ENCODE data around the gene MARCHF3. TPM values are rescaled to one million over a fixed set of nuclear protein-coding genes. Genes with fewer than 3 reads are reported as not detected.

The MARCHF3 gene
- total RNA-seq, 2 donors from 2014 or later: 9.3 to 12.4 TPM

- H3K27me3 Mint-ChIP-seq (ENCODE audit: low read depth): no peaks in the 10 kb centered on the region
- H3K9me3 Mint-ChIP-seq: no peaks in the 10 kb centered on the region
- H3K36me3 Mint-ChIP-seq (ENCODE audit: insufficient read depth in 2 of 2): peaks cover 0 to 1% of the 10 kb centered on the region in 2 donors
- ATAC-seq (replicated peaks in 1 of 2) (no peak), DNase-seq (no peak)
- no peak overlapping the region for H3K4me3 Mint-ChIP-seq
- H3K4me1 Mint-ChIP-seq (ENCODE audit: low read depth): no peaks in the 10 kb centered on the region
- H3K27ac Mint-ChIP-seq: no peak overlapping the region
Measured at GRCh38 chr5:126877602-126878001, 152.8 kb downstream of the MARCHF3 start.

DNA sequence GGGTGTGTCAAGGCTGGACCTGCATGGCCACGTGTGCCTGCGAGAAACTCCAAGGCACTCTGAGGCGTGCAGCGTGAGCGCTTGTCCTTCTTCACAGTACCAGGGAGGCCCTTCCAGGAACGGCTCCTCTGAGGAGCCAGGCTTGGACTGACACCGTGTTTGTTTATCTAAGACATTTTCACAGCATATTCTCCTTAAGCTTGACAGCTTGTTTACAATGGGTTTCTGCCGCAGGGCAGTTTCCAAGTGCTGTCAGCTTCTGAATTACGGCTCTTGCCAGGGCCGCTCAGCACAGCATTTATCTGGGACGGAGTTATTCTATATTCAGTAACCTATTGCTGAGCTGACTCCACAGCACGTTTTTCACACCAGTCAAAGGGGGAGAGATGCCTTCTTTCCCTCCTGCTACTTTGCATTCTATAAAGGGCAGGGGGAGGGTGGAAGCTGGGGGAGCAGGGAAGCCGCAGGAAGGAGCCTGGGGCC, 155.0 kb downstream of the MARCHF3 start:
- Mint-ChIP-seq H3K27me3 (ENCODE audit: low read depth) (no peaks in the 10 kb centered on the region), H3K9me3 (no peaks in the 10 kb centered on the region), H3K36me3 (ENCODE audit: insufficient read depth in 2 of 2) (peaks cover 0 to 1% of the 10 kb centered on the region in 2 donors), H3K4me3 (no peak overlapping the region), H3K27ac (no peak overlapping the region), H3K4me1 (ENCODE audit: low read depth) (no peaks in the 10 kb centered on the region)
- DNase-seq: no peak
- no peak for ATAC-seq (replicated peaks in 1 of 2)

- Mint-ChIP-seq H3K4me1 (ENCODE audit: low read depth) (peaks cover 11% of the 10 kb centered on the region), H3K36me3 (ENCODE audit: insufficient read depth in 2 of 2) (peaks cover 0 to 1% of the 10 kb centered on the region in 2 donors), H3K27ac (no peak overlapping the region), H3K9me3 (no peaks in the 10 kb centered on the region), H3K27me3 (ENCODE audit: low read depth) (no peaks in the 10 kb centered on the region), H3K4me3 (no peak overlapping the region)
- no peak for ATAC-seq (replicated peaks in 1 of 2)
- DNase-seq: no peak
Measured at GRCh38 chr5:126872561-126873354, 157.6 kb downstream of the MARCHF3 start.

GRCh38 chr5:126871441-126871840, 158.9 kb downstream of the MARCHF3 start:
- ATAC-seq (replicated peaks in 1 of 2) (no peak), DNase-seq (no peak)
- Mint-ChIP-seq H3K4me3 (no peak overlapping the region), H3K27ac (no peak overlapping the region), H3K4me1 (ENCODE audit: low read depth) (peaks cover 11% of the 10 kb centered on the region), H3K9me3 (no peaks in the 10 kb centered on the region), H3K36me3 (ENCODE audit: insufficient read depth in 2 of 2) (peaks cover 0 to 1% of the 10 kb centered on the region in 2 donors), H3K27me3 (ENCODE audit: low read depth) (no peaks in the 10 kb centered on the region)

GRCh38 chr5:126869005-126869451, 161.3 kb downstream of the MARCHF3 start:
- Mint-ChIP-seq H3K4me3 (peak overlapping the region; percentile 73 to 80), H3K27me3 (ENCODE audit: low read depth) (no peaks in the 10 kb centered on the region), H3K4me1 (ENCODE audit: low read depth) (peaks cover 11% of the 10 kb centered on the region), H3K36me3 (ENCODE audit: insufficient read depth in 2 of 2) (no peaks in the 10 kb centered on the region), H3K27ac (no peak overlapping the region), H3K9me3 (no peaks in the 10 kb centered on the region)
- ATAC-seq (replicated peaks in 1 of 2): peak; percentile 62 to 66
- DNase-seq: no peak

- DNase-seq: no peak
- H3K4me3 Mint-ChIP-seq: peak overlapping the region; percentile 73 to 80
Measured at GRCh38 chr5:126868338-126869004, 161.9 kb downstream of the MARCHF3 start.

DNA sequence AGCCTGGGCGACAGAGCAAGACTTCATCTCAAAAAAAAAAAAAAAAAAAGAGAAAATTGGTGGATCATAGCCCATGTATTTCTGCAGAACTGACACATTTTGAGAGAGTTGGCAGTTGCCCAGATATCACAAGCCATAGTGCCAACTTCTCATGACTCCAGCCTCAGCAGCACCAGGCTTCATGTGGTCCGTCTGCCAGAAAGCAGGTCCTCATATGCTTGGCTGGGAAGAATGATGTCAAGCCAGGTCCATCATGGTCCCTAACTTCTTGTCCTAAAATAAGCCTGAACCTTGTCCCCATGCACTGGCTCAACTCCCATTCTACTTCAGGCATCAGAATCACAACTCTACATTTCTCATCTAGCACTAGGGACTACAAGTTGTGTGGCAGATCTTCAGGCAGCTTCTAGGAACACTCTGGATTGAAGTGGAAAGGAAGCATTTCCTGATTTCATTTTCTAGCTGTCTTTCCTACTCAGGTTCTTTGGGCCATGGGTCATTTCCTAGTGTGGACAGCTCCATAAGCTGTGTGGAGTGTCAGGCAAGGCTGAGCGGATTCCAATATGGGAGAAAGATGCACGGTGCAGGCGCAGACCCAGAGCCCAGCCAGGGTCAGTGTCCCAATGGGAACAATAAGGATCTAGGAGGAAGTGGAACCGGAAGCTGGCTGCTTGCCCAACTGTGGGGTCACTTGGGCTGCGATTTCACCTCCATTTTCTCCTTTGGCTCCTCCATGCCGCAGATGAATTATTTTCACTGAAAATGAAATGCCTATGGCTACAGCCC, 163.3 kb downstream of the MARCHF3 start:
- no peak overlapping the region for H3K4me3 Mint-ChIP-seq
- no peak for ATAC-seq (replicated peaks in 1 of 2)
- H3K4me1 Mint-ChIP-seq (ENCODE audit: low read depth): peaks cover 11% of the 10 kb centered on the region

More at GRCh38 chr5:126868338-126869004, 161.9 kb downstream of the MARCHF3 start:
- Mint-ChIP-seq H3K9me3 (no peaks in the 10 kb centered on the region), H3K4me1 (ENCODE audit: low read depth) (peaks cover 11% of the 10 kb centered on the region), H3K27ac (no peak overlapping the region), H3K27me3 (ENCODE audit: low read depth) (no peaks in the 10 kb centered on the region), H3K36me3 (ENCODE audit: insufficient read depth in 2 of 2) (no peaks in the 10 kb centered on the region)
- ATAC-seq (replicated peaks in 1 of 2): no peak

DNA sequence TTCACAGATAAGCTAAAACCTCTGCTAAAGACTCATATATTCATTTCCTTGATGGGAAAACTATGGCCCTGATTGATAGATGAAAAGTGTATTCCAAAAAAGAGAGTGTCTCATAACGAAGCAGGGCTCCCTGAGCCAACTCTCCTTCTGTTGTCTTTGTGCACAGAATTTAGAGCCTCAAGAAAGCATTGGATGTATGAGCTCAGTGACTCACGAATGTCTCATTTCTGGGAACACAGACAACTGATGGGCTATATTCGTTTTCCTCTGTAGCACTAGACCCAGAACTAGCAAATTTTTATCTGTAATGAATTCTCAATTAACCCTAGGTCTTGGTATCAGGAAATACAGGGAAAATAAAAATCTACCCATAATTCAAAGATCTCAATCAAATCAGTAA, 165.1 kb downstream of the MARCHF3 start:
- Mint-ChIP-seq H3K36me3 (ENCODE audit: insufficient read depth in 2 of 2) (peaks cover 0 to 1% of the 10 kb centered on the region in 2 donors), H3K4me3 (no peak overlapping the region), H3K27ac (no peak overlapping the region), H3K9me3 (no peaks in the 10 kb centered on the region), H3K27me3 (ENCODE audit: low read depth) (no peaks in the 10 kb centered on the region), H3K4me1 (ENCODE audit: low read depth) (peaks cover 11% of the 10 kb centered on the region)
- ATAC-seq (replicated peaks in 1 of 2) (no peak), DNase-seq (no peak)

More for the DNA sequence above, 163.3 kb downstream of the MARCHF3 start:
- H3K9me3 Mint-ChIP-seq: no peaks in the 10 kb centered on the region
- DNase-seq: no peak
- H3K27ac Mint-ChIP-seq: no peak overlapping the region
- peaks cover 0 to 1% of the 10 kb centered on the region in 2 donors for H3K36me3 Mint-ChIP-seq (ENCODE audit: insufficient read depth in 2 of 2)
- no peaks in the 10 kb centered on the region for H3K27me3 Mint-ChIP-seq (ENCODE audit: low read depth)

DNA sequence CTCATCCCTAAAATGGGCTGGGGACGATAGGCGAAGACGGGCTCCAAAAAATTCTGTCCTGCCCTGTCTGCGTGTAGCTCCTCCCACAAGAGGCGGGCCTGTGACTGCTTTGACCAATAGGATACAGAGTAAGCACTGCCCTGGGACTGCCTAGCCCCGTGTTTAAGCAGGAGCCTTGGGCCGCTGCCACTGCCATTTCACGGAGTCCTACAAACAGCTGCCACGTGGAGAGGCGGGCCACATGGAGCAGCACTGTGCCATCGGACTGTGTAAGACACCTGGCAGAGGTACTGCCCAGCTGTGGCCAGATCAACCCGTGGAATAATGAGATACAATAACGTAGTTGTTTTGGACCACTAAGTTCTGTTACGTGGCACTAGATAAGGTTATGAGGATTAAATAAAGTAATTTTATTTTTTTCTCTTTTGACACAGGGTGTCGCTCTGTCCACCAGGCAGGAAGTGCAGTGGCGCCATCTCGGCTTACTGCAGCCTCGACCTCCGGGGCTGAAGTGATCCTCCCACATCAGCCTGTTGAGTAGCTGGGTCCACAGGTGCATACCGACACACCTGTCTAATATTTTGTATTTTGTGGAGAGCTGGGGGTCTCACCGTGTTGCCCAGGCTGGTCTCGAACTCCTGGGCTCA, 166.2 kb downstream of the MARCHF3 start:
- Mint-ChIP-seq H3K36me3 (ENCODE audit: insufficient read depth in 2 of 2) (peaks cover 0 to 1% of the 10 kb centered on the region in 2 donors), H3K4me3 (no peak overlapping the region), H3K27ac (no peak overlapping the region), H3K27me3 (ENCODE audit: low read depth) (no peaks in the 10 kb centered on the region), H3K4me1 (ENCODE audit: low read depth) (peaks cover 8% of the 10 kb centered on the region), H3K9me3 (no peaks in the 10 kb centered on the region)
- ATAC-seq (replicated peaks in 1 of 2): peak in 1 of 2 donors; percentile 18
- no peak for DNase-seq

DNA sequence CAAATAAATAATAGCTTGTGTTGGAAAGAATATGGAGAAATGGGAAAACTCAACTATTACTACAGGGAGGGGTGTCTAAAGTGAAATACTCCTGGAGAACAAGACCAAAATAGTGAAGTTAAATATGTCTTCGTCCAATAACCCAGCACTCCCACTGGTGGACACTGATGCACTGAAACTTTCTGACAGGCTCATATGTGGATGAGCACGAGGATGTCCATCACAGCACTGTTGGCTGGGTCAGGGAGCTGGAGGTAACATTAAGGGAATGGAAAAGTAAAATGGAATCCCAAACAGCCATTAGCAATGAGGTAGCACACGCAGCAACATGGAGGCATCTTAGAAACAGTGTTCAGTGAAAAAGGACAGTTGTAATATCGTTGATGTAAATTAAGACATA, 167.0 kb downstream of the MARCHF3 start:
- Mint-ChIP-seq H3K27ac (no peak overlapping the region), H3K9me3 (no peaks in the 10 kb centered on the region), H3K27me3 (ENCODE audit: low read depth) (no peaks in the 10 kb centered on the region), H3K36me3 (ENCODE audit: insufficient read depth in 2 of 2) (peaks cover 0 to 1% of the 10 kb centered on the region in 2 donors), H3K4me3 (no peak overlapping the region), H3K4me1 (ENCODE audit: low read depth) (no peaks in the 10 kb centered on the region)
- ATAC-seq (replicated peaks in 1 of 2) (no peak), DNase-seq (no peak)

DNA sequence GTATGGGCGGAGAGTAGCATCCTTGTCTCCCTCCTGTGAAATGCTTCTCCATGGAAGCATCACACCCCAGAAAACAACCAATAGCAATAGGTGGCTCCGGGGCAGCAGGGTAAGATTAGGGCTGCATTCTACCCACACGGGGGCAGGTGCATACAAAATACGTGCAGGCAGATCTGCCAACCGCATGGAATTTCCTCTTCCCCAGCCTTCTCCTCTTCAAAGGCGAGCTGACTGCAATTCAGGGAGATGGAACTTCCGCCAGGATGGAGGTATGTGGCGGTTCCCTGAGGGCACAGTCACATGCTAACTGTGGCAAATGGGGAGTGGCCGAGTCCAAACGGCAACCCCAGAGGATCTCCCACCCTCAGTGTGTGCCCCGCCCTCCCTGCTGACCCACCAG, 171.9 kb downstream of the MARCHF3 start:
- H3K36me3 Mint-ChIP-seq (ENCODE audit: insufficient read depth in 2 of 2): peaks cover 10 to 16% of the 10 kb centered on the region in 2 donors
- peaks cover 15% of the 10 kb centered on the region for H3K4me1 Mint-ChIP-seq (ENCODE audit: low read depth)
- H3K9me3 Mint-ChIP-seq: peaks cover 0 to 2% of the 10 kb centered on the region in 2 donors
- no peak for DNase-seq
- H3K27ac Mint-ChIP-seq: no peak overlapping the region
- no peaks in the 10 kb centered on the region for H3K27me3 Mint-ChIP-seq (ENCODE audit: low read depth)
- no peak overlapping the region for H3K4me3 Mint-ChIP-seq
- ATAC-seq (replicated peaks in 1 of 2): no peak
